NB4 (cell line): ENCODE measurements around the gene MAGEF1.

ENCODE experiments used
- DNase-seq: peaks from one replicate; pipeline ENCODE4 v3.0.0; 2010; ENCODE audit warnings: low read depth
- H3K4me3 ChIP-seq: one replicate; pipeline ENCODE4 v1.5.1; 2011; ENCODE audit warnings: mild to moderate bottlenecking, low read depth, low read length, moderate library complexity
- MYC ChIP-seq: IDR thresholded peaks from 2 replicates; pipeline ENCODE4 v1.6.1; 2011; ENCODE audit warnings: low read depth, low read length
- POLR2A ChIP-seq: IDR thresholded peaks from 2 replicates; pipeline ENCODE4 v1.6.1; 2011; ENCODE audit warnings: mild to moderate bottlenecking; ENCODE audit not compliant: insufficient read length; ENCODE audit errors: extremely low read depth
- TF ChIP-seq, protein P1 (sequence below): IDR thresholded peaks from one replicate; pipeline ENCODE4 v1.5.1; 2012; ENCODE audit warnings: low read depth, low read length
- TF ChIP-seq, protein P2 (sequence below): IDR thresholded peaks from 2 replicates; pipeline ENCODE4 v1.6.1; 2011; ENCODE audit warnings: low read depth, low read length

Gene MAGEF1

DNA sequence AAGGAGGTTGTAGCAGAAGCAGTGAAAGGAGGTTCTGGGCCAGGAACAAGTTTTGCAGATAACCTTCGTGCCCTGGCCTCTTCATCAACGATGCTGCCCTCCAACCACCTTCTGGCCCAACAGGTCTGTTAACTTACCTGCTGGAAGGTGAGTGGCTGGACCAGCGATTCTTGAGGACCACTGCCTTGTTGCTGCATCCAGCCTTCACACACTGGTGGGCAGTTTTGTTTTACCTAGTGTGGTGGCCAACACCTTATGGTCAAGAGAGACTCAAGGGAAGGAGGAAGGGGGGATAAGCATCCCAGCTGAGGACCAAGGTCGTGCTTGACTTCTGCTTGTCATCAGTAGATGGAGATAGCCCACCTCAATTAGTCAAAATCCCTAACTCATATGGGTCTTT, 7.8 kb upstream of the MAGEF1 start:
- no peak for DNase-seq
- H3K4me3 ChIP-seq, result no peak overlapping the region
- TF ChIP-seq POLR2A, result no peak
- TF ChIP-seq, protein P1, sequence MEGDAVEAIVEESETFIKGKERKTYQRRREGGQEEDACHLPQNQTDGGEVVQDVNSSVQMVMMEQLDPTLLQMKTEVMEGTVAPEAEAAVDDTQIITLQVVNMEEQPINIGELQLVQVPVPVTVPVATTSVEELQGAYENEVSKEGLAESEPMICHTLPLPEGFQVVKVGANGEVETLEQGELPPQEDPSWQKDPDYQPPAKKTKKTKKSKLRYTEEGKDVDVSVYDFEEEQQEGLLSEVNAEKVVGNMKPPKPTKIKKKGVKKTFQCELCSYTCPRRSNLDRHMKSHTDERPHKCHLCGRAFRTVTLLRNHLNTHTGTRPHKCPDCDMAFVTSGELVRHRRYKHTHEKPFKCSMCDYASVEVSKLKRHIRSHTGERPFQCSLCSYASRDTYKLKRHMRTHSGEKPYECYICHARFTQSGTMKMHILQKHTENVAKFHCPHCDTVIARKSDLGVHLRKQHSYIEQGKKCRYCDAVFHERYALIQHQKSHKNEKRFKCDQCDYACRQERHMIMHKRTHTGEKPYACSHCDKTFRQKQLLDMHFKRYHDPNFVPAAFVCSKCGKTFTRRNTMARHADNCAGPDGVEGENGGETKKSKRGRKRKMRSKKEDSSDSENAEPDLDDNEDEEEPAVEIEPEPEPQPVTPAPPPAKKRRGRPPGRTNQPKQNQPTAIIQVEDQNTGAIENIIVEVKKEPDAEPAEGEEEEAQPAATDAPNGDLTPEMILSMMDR, result no peak
- no peak for TF ChIP-seq MYC

DNA sequence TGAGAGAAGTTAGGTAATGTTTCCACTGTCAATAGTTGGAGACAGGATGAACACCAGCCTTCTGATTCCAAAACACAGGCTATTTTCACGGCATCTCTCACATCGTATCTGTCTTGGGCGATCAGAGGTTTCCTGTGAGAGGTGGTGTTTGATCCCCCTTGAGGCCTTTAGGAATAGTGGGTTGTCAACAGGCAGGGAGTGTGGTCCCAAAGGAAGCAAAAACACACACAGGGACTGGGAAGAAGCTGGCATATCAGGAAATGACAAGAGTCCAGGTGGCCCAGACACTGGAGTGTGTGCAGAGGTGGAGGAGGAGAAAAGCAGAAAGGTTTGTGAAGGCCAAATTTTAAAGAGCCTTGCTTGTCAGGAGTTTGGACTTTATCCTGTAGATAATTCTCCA, 6.6 kb upstream of the MAGEF1 start:
- no peak overlapping the region for H3K4me3 ChIP-seq
- DNase-seq, result no peak
- TF ChIP-seq POLR2A, result no peak
- TF ChIP-seq MYC, result no peak
- TF ChIP-seq, protein P1, result no peak
- TF ChIP-seq, protein P2, sequence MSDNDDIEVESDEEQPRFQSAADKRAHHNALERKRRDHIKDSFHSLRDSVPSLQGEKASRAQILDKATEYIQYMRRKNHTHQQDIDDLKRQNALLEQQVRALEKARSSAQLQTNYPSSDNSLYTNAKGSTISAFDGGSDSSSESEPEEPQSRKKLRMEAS, result no peak

DNA sequence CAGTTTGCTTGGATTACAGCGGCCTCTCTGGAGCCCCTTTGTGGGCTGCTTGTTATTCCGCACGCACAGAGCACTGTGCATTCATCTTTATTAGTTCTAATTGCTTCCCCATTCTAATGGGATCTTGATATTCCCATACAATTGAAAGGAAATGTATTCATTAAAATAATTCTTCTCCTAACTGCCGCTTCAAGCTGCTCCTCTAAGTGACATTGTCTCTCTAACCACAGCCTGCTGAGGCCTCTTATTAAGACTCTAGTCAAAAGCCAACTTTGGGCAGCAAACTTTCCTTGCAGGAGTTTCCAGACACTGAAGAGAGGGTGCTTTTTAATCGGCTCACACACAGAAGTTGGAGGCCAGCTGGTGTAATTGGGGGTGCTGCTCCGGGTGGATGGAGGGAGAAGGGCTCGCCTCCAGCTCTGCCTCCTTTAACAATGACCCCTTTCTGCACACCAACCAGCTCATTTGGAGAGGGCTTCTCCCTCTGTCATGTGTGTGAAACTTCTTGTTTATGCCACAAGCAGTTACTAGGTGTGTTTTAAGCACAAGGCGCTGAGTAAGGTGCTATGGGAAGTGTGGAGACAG, 5.6 kb upstream of the MAGEF1 start:
- no peak overlapping the region for H3K4me3 ChIP-seq
- DNase-seq, result peak; percentile 36

DNA sequence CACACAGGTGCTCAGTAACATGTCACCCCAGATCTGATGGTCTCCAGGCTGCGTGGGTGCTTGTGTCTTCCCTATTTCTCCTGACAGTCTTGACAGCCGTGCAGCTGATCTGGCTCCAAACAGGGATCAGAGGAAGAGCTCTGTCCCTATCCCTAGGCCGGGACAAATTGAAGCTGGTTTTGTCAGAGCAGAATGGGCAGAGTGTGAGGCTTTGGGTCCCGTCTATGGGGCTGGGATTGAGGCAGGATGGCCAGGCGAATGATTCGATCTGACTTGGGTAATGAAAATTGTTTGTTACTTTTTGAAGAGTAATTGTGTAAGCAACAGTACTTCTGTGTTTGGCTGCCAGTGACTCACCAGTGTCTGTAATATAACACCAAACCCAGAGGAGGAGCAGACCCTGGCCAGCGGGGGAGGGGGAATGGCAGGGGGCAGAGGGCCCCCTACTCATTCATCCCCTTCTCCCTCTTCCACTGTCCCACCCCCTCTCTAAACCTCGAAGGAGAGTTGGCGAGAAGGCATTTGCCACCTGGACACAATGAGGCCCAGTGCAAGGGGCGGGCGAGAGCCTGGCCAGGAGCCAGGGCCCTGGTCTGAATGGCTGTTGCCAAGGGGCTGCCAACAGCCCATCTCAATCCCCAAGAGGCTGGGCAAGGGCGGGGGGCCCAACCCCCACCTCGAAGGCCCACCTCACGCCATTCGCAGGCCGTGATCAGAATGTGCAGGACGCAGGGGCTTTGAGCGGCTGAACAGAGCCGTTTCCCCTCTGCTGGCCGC, 4.9 kb upstream of the MAGEF1 start:
- H3K4me3 ChIP-seq, result no peak overlapping the region
- TF ChIP-seq, protein P2, result no peak
- TF ChIP-seq MYC, result 0 out of 2 replicates have a peak, but pooled peaks have one; percentile 29
- TF ChIP-seq POLR2A, result peak; percentile 22
- peak; percentile 74 for DNase-seq

More for the DNA sequence above, 5.6 kb upstream of the MAGEF1 start:
- TF ChIP-seq, protein P2, result no peak
- TF ChIP-seq POLR2A, result no peak
- TF ChIP-seq MYC, result no peak
- TF ChIP-seq, protein P1, result no peak

DNA sequence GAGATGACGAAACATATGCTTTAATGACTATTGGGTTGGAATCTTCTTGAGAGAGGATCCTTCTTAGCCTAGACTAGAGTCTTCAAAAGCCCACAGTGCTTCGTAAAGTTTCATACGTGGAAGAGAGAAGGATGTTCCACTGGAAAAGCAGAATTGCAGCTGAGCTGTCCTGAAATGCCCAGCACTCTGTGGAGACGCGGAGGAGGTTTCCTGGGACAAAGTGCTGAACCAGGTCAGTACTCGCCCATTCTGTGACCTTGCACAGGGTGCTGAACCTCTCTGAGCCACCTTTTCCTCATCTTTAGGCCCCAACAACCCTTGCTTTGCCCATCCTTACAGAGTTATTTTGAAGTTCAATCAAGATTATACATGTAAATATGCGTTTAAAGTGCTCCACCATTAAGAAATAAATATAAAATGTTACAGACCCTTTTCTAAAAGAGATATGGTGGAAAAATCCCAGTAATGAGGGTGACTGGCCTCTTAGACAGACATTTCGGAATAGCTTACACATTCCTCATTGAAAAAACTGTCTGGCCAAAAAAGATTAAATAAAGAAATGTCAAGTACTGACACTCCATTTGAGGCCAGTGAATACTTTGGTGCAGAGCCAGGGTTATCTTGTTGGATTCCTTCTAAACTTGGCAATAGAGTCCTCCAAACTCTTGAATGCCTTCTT, 4.2 kb upstream of the MAGEF1 start:
- TF ChIP-seq MYC (no peak), POLR2A (no peak)
- TF ChIP-seq, protein P1, result no peak
- TF ChIP-seq, protein P2, result no peak
- no peak for DNase-seq
- no peak overlapping the region for H3K4me3 ChIP-seq

DNA sequence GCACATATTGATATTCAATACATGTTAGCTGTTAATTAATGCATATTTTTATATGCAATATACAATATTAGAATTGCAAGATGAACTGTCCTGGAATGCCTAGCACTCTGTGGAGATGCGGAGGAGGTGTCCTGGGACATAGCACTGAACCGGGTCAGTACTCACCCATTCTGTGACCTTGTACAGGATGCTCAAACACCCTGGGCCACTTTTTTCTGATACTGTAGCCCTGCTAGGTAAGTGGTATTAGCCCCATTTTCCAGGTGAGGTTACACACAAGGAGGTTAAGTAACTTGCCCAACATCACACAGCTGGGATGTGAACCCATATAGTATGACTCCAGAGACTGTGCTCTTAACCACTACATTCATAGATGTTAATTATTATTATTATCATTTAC, 1.7 kb upstream of the MAGEF1 start:
- TF ChIP-seq, protein P1, result no peak
- no peak for TF ChIP-seq POLR2A
- TF ChIP-seq, protein P2, result no peak
- no peak for TF ChIP-seq MYC
- no peak overlapping the region for H3K4me3 ChIP-seq
- DNase-seq, result no peak
